ENCODE data around the gene CTDSPL.

CTDSPL gene

DNA sequence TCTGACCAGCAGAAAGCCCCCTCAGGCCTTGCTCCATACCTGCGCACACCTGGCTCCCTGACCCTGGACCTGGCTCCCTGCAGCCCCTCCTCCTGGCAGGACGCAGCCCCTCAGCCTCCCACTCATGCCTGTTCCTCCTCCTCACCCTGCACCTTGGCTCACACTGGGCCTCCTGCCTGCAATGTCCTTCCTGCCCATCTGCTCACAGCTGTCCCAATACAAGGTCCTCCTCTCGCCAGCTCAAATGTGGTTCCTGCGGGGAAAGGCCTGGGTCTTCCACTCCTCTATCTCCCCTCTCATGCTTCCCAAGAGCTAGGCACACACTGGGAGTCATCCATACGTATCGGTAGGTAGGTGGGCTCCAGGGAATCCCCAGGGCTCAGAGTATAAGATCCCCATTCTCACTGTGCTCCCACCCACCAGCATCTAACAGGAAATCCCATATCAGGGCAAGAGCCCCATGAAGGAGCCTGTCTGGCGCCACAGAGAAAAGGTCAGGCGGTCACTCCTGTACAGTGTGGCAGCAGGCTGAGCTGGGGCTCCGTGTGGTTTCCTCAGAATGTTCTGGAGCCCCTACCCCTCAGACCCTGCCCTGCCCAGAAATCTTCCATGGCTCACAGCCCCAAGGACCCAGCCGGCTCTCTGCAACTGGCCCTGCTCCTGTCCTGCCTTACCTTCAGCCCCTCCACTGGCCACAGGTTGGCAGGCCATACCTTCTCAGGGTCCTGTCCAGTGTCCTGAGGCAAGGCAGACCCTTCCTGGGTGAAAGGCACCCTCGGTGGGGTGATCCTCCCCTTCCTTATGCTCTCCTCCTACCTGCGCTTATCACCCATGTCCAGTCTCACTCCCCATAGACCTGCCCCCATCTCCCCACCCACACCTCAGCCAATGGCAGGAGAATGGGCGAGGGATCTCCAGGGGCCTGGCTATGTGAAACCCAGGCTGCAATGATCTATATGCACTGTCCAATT is 156.9 kb downstream of the CTDSPL start:
- in situ Hi-C loops (cut with HindIII; ENCODE audit: low sequenced_read_pairs) = no loop called here
- DNase-seq (ENCODE audit: low read depth, low spot score) = no peak
- TF ChIP-seq, protein P1, sequence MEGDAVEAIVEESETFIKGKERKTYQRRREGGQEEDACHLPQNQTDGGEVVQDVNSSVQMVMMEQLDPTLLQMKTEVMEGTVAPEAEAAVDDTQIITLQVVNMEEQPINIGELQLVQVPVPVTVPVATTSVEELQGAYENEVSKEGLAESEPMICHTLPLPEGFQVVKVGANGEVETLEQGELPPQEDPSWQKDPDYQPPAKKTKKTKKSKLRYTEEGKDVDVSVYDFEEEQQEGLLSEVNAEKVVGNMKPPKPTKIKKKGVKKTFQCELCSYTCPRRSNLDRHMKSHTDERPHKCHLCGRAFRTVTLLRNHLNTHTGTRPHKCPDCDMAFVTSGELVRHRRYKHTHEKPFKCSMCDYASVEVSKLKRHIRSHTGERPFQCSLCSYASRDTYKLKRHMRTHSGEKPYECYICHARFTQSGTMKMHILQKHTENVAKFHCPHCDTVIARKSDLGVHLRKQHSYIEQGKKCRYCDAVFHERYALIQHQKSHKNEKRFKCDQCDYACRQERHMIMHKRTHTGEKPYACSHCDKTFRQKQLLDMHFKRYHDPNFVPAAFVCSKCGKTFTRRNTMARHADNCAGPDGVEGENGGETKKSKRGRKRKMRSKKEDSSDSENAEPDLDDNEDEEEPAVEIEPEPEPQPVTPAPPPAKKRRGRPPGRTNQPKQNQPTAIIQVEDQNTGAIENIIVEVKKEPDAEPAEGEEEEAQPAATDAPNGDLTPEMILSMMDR (IDR thresholded peaks at IDR 0.05; ENCODE audit: low read depth, low read length) = no peak
- no peak overlapping the region for H3K4me3 ChIP-seq (ENCODE audit: low read depth, low read length)

DNA sequence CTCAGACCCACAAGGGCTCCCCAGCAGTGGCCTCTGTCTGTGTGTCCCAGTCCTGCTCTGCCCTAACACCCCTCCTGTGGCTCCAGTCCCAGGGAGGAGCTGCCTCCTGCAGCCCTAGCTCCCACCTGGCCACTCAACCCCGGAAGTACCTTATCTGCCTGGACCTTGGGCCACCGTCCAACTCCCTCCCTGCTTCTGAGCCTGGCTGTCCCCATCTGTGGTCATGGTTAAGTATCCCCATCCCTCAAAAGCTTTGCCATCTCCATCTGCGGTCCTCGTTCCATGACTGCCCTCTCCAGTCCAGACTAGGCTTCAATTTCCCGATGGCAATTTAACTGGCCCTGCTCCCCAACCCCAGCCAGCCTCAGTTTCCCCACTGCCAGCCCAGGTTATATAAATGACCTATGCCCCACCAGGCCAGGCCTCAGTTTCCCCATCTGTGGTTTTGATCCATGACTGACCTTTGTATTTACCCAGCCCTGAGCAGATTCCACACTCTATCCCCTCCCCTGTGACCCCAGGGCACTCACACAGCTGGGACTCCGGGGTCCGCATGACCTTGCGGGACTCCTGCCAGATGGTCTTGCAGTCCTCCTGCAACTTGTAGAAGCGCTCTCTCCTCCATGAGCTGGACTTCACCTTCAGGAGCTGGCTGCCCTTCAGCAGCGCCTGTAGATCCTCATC is 158.1 kb downstream of the CTDSPL start:
- DNase-seq (ENCODE audit: low read depth, low spot score) = no peak
- TF ChIP-seq, protein P1 (IDR thresholded peaks at IDR 0.05; ENCODE audit: low read depth, low read length) = no peak
- H3K4me3 ChIP-seq (ENCODE audit: low read depth, low read length) = no peak overlapping the region
- in situ Hi-C loops (cut with HindIII; ENCODE audit: low sequenced_read_pairs) = no loop called here

DNA sequence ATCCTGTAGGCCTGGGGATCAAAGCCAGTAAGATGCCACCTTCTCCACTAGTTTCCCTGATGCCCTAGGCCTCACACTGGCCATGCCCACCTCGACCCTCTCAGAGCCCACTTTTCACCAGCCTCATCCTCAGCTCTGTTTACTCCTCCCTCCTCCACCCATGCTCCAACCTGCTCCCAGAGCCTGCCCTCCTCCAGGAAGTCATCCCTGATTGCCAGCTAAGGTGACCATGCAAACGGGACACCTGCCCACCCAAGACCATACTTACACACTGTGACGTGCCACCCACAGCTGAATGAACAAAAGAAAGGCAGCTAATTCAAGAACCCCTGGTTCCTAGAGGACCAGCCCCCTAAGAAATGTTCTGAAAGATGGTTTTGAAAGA is 158.7 kb downstream of the CTDSPL start:
- in situ Hi-C loops (cut with HindIII; ENCODE audit: low sequenced_read_pairs) = no loop called here
- DNase-seq (ENCODE audit: low read depth, low spot score) = no peak
- TF ChIP-seq, protein P1 (IDR thresholded peaks at IDR 0.05; ENCODE audit: low read depth, low read length) = no peak
- no peak overlapping the region for H3K4me3 ChIP-seq (ENCODE audit: low read depth, low read length)

DNA sequence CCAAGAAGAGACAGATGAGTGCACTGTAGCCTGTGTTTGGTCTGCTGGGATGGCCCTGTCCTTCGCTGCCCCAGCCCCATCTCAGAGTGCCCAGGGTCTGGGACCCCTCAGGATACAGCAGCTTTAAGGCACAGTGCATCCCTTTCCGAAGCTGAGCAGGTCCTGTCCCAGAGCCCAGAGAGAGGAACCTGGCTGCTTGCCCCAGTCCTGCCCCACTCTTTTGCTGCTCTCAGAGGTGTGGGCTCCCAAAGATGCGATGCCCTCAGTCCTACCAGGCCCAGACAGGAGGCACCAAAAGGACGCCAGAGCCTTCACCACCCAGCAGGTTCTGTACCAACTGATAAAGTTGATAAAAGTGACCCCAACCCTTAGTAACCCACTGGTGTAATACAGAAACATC is 159.5 kb downstream of the CTDSPL start:
- no peak overlapping the region for H3K4me3 ChIP-seq (ENCODE audit: low read depth, low read length)
- in situ Hi-C loops (cut with HindIII; ENCODE audit: low sequenced_read_pairs) = no loop called here
- no peak for DNase-seq (ENCODE audit: low read depth, low spot score)
- TF ChIP-seq, protein P1 (IDR thresholded peaks at IDR 0.05; ENCODE audit: low read depth, low read length) = no peak

DNA sequence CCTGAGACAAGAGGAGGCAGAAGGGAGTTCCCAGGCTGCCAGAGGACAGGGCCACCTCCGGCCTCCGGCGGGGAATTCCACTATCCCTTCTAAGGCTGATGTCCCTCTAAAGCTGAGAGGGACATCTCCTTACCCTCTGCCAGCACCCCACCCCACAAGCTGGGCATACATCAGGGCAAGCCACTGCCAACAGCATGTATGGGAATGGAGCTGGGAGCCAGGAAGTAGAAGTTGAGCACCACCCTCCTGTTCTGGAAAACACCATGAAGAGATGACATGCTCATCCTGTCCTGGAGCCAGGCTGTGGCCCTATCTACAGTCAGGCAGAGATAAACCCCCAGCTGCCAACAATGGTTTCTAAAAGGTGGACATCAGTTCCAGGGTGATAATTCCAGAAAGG is 160.6 kb downstream of the CTDSPL start:
- in situ Hi-C loops (cut with HindIII; ENCODE audit: low sequenced_read_pairs) = no loop called here
- H3K4me3 ChIP-seq (ENCODE audit: low read depth, low read length) = no peak overlapping the region
- DNase-seq (ENCODE audit: low read depth, low spot score) = no peak
- TF ChIP-seq, protein P1 (IDR thresholded peaks at IDR 0.05; ENCODE audit: low read depth, low read length) = no peak

DNA sequence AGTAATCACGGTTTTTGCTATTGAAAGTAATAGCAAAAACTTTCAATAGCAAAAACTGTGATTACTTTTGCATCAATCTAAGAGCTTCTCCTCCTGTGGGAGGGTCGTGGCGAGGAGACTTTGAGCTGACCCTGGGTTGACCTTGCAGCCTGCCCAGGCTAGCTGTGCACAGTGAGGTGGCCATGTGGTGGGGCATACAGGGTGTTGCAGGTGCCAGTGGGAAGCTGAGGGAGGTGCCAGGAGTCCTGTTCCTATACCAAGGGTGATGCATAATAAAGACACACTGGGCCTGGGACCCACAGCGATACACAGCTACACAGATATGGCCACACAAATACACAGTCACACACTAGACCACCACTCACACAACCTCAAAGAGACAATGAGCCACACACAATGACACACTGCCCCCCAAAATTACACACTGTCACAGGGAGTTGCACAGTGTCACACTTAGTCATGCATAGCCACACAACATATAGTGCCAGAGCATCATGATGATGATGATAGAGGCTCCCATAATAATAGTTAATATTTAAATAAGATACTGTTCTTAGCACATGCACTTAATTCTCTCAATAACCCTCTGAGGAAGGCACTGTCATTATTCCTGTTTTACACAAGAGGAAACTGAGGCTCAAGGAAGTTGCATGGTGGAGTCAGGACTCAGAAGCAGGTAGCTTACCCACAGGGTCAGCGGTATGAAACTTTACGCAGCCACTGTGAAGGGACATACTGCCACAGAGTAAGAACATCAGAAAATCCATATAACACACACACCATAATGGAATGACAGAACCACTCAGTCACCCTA is 161.4 kb downstream of the CTDSPL start:
- DNase-seq (ENCODE audit: low read depth, low spot score) = no peak
- H3K4me3 ChIP-seq (ENCODE audit: low read depth, low read length) = no peak overlapping the region
- TF ChIP-seq, protein P1 (IDR thresholded peaks at IDR 0.05; ENCODE audit: low read depth, low read length) = no peak
- in situ Hi-C loops (cut with HindIII; ENCODE audit: low sequenced_read_pairs) = no loop called here
